GM12878 (cell line): ENCODE measurements around the gene SGMS1.

Experiments used
- CREB1 ChIP-seq: IDR thresholded peaks from 2 replicates; pipeline ENCODE4 v1.6.1; 2012; ENCODE audit warnings: low read depth, mild to moderate bottlenecking, inconsistent platforms
- EP300 ChIP-seq, 2 experiments: fragments of 150-350 bp in 1 of 2; IDR thresholded peaks; 2 replicates each; pipeline ENCODE4 v1.6.1; 2011 to 2012; ENCODE audit warnings: low read depth in 2 of 2, low read length in 2 of 2, borderline replicate concordance in 1 of 2, improper control_type of control experiment in 1 of 2, inconsistent platforms in 1 of 2; ENCODE audit not compliant: control insufficient read depth in 1 of 2
- EZH2 ChIP-seq: IDR thresholded peaks from 2 replicates; pipeline ENCODE4 v1.6.1; 2012; ENCODE audit warnings: low read depth, mild to moderate bottlenecking, control low read depth, inconsistent platforms, low read length, borderline replicate concordance; ENCODE audit not compliant: control insufficient read depth
- HDAC2 ChIP-seq: fragments of 200-600 bp; sonication (generic); IDR thresholded peaks from 2 replicates; pipeline ENCODE4 v1.6.1; 2017
- HDGF ChIP-seq: fragments of 450-650 bp; IDR thresholded peaks from 2 replicates; pipeline ENCODE4 v1.6.1; 2016; ENCODE audit warnings: antibody characterized with exemption
- MYC ChIP-seq: IDR thresholded peaks from 2 replicates; pipeline ENCODE4 v1.6.1; 2011; ENCODE audit warnings: mild to moderate bottlenecking, low read length, moderate library complexity, inconsistent platforms; ENCODE audit not compliant: insufficient read depth, insufficient replicate concordance, insufficient read length, severe bottlenecking
- POLR2A ChIP-seq: IDR thresholded peaks from 2 replicates; pipeline ENCODE4 v1.6.1; 2011; ENCODE audit warnings: low read depth, mild to moderate bottlenecking, low read length
- POLR2AphosphoS5 ChIP-seq: IDR thresholded peaks from 2 replicates; pipeline ENCODE4 v1.6.1; 2011; ENCODE audit warnings: mild to moderate bottlenecking, low read length, inconsistent platforms
- RBBP5 ChIP-seq: fragments of 200-600 bp; sonication (generic); conservative IDR thresholded peaks from 2 replicates; pipeline ENCODE4 v1.6.1; 2016
- RUNX3 ChIP-seq: IDR thresholded peaks from 2 replicates; pipeline ENCODE4 v1.6.1; 2012; ENCODE audit warnings: low read length, inconsistent platforms
- TF ChIP-seq, protein P1 (sequence below), 3 experiments: IDR thresholded peaks in 2 of 3; conservative IDR thresholded peaks in 1 of 3; 2 replicates each; pipeline ENCODE4 v1.5.1; 2011; ENCODE audit warnings: low read depth in 3 of 3, low read length in 3 of 3, mild to moderate bottlenecking in 3 of 3, control low read depth in 2 of 3, moderate library complexity in 2 of 3, inconsistent platforms in 1 of 3, mixed read lengths in 1 of 3; ENCODE audit not compliant: control insufficient read depth in 2 of 3, insufficient read depth in 1 of 3; ENCODE audit errors: extremely low read depth in 1 of 3
- TF ChIP-seq, protein P2 (sequence below): IDR thresholded peaks from 2 replicates; pipeline ENCODE4 v1.6.1; 2011; ENCODE audit warnings: borderline replicate concordance, low read depth, mild to moderate bottlenecking, moderate library complexity, mixed read lengths, low read length; ENCODE audit not compliant: insufficient read depth; ENCODE audit errors: extremely low read length
- TF ChIP-seq, protein P3 (sequence below): IDR thresholded peaks from 2 replicates; pipeline ENCODE4 v1.6.1; 2012; ENCODE audit warnings: low read depth, low read length, improper control_type of control experiment

DNA sequence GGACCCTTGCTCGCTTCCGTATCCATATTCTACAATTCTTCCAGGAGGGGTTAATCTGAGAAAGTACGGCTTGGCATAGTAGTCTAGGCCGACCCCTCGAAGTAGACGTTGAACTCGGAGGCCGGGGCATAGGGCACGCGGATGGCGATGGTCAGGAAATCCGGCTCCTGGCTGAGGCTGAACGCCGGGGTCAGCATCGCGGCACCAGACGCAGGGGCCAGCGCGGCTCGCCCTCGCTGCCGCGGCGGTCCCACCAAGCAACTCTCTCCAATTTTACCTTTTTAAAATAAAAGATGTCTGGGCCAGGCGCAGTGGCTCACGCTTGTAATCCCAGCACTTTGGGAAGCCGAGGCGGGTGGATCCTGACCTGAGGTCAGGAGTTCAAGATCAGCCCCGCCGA is 7.3 kb upstream of the SGMS1 start:
- TF ChIP-seq POLR2A (no peak), POLR2AphosphoS5 (no peak), EZH2 (no peak), HDAC2 (no peak), EP300 (IDR thresholded peaks at IDR 0.05; ENCODE audit: borderline replicate concordance in 1 of 2, control insufficient read depth in 1 of 2, low read depth in 2 of 2, low read length in 2 of 2) (no peak), RBBP5 (no peak), MYC (no peak), CREB1 (no peak), RUNX3 (no peak), HDGF (no peak)
- TF ChIP-seq, protein P1, sequence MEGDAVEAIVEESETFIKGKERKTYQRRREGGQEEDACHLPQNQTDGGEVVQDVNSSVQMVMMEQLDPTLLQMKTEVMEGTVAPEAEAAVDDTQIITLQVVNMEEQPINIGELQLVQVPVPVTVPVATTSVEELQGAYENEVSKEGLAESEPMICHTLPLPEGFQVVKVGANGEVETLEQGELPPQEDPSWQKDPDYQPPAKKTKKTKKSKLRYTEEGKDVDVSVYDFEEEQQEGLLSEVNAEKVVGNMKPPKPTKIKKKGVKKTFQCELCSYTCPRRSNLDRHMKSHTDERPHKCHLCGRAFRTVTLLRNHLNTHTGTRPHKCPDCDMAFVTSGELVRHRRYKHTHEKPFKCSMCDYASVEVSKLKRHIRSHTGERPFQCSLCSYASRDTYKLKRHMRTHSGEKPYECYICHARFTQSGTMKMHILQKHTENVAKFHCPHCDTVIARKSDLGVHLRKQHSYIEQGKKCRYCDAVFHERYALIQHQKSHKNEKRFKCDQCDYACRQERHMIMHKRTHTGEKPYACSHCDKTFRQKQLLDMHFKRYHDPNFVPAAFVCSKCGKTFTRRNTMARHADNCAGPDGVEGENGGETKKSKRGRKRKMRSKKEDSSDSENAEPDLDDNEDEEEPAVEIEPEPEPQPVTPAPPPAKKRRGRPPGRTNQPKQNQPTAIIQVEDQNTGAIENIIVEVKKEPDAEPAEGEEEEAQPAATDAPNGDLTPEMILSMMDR (IDR thresholded peaks at IDR 0.05 in 2 of 3, conservative IDR thresholded peaks at IDR 0.05 in 1 of 3; ENCODE audit: control insufficient read depth in 2 of 3, extremely low read depth in 1 of 3, insufficient read depth in 1 of 3, low read depth in 3 of 3, low read length in 3 of 3), result no peak
- TF ChIP-seq, protein P2, sequence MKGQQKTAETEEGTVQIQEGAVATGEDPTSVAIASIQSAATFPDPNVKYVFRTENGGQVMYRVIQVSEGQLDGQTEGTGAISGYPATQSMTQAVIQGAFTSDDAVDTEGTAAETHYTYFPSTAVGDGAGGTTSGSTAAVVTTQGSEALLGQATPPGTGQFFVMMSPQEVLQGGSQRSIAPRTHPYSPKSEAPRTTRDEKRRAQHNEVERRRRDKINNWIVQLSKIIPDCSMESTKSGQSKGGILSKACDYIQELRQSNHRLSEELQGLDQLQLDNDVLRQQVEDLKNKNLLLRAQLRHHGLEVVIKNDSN, result no peak
- TF ChIP-seq, protein P3, sequence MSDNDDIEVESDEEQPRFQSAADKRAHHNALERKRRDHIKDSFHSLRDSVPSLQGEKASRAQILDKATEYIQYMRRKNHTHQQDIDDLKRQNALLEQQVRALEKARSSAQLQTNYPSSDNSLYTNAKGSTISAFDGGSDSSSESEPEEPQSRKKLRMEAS, result no peak
